OCI-LY1 (cell line): ENCODE measurements around the gene CRISP2.

Experiments used
- H2AFZ ChIP-seq: fragments of 200-600 bp; sonication (generic), shearing (Covaris generic); 2 replicates; pipeline ENCODE4 v1.6.0; 2014; ENCODE audit warnings: antibody characterized with exemption, mild to moderate bottlenecking, low read length
- H3F3A ChIP-seq: fragments of 200-600 bp; sonication (generic), shearing (Covaris generic); 2 replicates; pipeline ENCODE4 v1.6.0; 2014; ENCODE audit warnings: mild to moderate bottlenecking, antibody characterized with exemption, low read length, moderate library complexity; ENCODE audit not compliant: insufficient read depth
- H3K27ac ChIP-seq: fragments of 200-600 bp; sonication (generic); 2 replicates; pipeline ENCODE4 v1.5.1; 2014; ENCODE audit warnings: low read length, mixed run types, mild to moderate bottlenecking, low read depth; ENCODE audit not compliant: poor library complexity, severe bottlenecking
- H3K27me3 ChIP-seq: fragments of 200-600 bp; sonication (generic); 2 replicates; pipeline ENCODE4 v1.6.0; 2014; ENCODE audit warnings: antibody characterized with exemption, mild to moderate bottlenecking, low read length, moderate library complexity; ENCODE audit not compliant: insufficient read depth
- H3K36me3 ChIP-seq: fragments of 200-600 bp; sonication (generic); 2 replicates; pipeline ENCODE4 v1.6.1; 2014; ENCODE audit warnings: mild to moderate bottlenecking, antibody characterized with exemption, low read length, moderate library complexity, mixed read lengths; ENCODE audit not compliant: insufficient read depth
- H3K4me1 ChIP-seq: fragments of 200-600 bp; sonication (generic); 2 replicates; pipeline ENCODE4 v1.5.1; 2014; ENCODE audit warnings: mild to moderate bottlenecking, low read length, moderate library complexity; ENCODE audit not compliant: insufficient read depth, severe bottlenecking
- H3K4me2 ChIP-seq: fragments of 200-600 bp; sonication (generic), shearing (Covaris generic); 2 replicates; pipeline ENCODE4 v1.6.1; 2014; ENCODE audit warnings: low read length
- H3K4me3 ChIP-seq: fragments of 200-600 bp; sonication (generic); 2 replicates; pipeline ENCODE4 v1.5.1; 2014; ENCODE audit warnings: low read length, low read depth, mild to moderate bottlenecking, mixed read lengths; ENCODE audit not compliant: poor library complexity, severe bottlenecking
- H3K79me2 ChIP-seq: fragments of 200-600 bp; shearing (Covaris generic); 2 replicates; pipeline ENCODE4 v1.6.1; 2016; ENCODE audit warnings: mixed run types, low read length, mixed read lengths; ENCODE audit not compliant: insufficient read depth
- H3K9ac ChIP-seq: fragments of 200-600 bp; sonication (generic), shearing (Covaris generic); 2 replicates; pipeline ENCODE4 v1.6.1; 2014; ENCODE audit warnings: mild to moderate bottlenecking, low read length, mixed read lengths
- H3K9me2 ChIP-seq: fragments of 200-600 bp; sonication (generic), shearing (Covaris generic); 2 replicates; pipeline ENCODE4 v1.6.1; 2014; ENCODE audit warnings: low read depth, mild to moderate bottlenecking, low read length, mixed read lengths
- H3K9me3 ChIP-seq: fragments of 200-600 bp; shearing (Covaris generic); 2 replicates; pipeline ENCODE4 v1.6.1; 2014; ENCODE audit warnings: low read length, mixed read lengths
- H4K20me1 ChIP-seq: fragments of 200-600 bp; sonication (generic), shearing (Covaris generic); 2 replicates; pipeline ENCODE4 v1.6.0; 2016; ENCODE audit warnings: mild to moderate bottlenecking, low read length; ENCODE audit not compliant: insufficient read depth
- EZH2 ChIP-seq: fragments of 200-600 bp; sonication (generic), shearing (Covaris generic); IDR thresholded peaks from 2 replicates; pipeline ENCODE4 v1.8.0; 2017; ENCODE audit warnings: borderline replicate concordance, mixed run types, mild to moderate bottlenecking, antibody characterized with exemption, low read length, moderate library complexity, mixed read lengths
- TF ChIP-seq, protein P1 (sequence below): fragments of 200-600 bp; sonication (generic), shearing (Covaris generic); IDR thresholded peaks from 2 replicates; pipeline ENCODE4 v1.5.1; 2017; ENCODE audit warnings: mild to moderate bottlenecking, antibody characterized with exemption, low read length, moderate library complexity, mixed read lengths

Gene CRISP2

GRCh38 chr6:49646130-49646824 lies 67.1 kb downstream of the CRISP2 start:
- no peak overlapping the region for H3K27ac ChIP-seq
- H3K9me2 ChIP-seq, result no peaks in the 10 kb centered on the region
- H3K9ac ChIP-seq, result no peak overlapping the region
- no peak overlapping the region for H2AFZ ChIP-seq
- H3F3A ChIP-seq, result no peaks in the 10 kb centered on the region
- no peak overlapping the region for H3K4me3 ChIP-seq
- no peaks in the 10 kb centered on the region for H3K27me3 ChIP-seq
- no peaks in the 10 kb centered on the region for H4K20me1 ChIP-seq
- no peaks in the 10 kb centered on the region for H3K4me1 ChIP-seq
- H3K9me3 ChIP-seq, result no peaks in the 10 kb centered on the region
- H3K79me2 ChIP-seq, result no peaks in the 10 kb centered on the region
- H3K4me2 ChIP-seq, result no peak overlapping the region
- TF ChIP-seq, protein P1, sequence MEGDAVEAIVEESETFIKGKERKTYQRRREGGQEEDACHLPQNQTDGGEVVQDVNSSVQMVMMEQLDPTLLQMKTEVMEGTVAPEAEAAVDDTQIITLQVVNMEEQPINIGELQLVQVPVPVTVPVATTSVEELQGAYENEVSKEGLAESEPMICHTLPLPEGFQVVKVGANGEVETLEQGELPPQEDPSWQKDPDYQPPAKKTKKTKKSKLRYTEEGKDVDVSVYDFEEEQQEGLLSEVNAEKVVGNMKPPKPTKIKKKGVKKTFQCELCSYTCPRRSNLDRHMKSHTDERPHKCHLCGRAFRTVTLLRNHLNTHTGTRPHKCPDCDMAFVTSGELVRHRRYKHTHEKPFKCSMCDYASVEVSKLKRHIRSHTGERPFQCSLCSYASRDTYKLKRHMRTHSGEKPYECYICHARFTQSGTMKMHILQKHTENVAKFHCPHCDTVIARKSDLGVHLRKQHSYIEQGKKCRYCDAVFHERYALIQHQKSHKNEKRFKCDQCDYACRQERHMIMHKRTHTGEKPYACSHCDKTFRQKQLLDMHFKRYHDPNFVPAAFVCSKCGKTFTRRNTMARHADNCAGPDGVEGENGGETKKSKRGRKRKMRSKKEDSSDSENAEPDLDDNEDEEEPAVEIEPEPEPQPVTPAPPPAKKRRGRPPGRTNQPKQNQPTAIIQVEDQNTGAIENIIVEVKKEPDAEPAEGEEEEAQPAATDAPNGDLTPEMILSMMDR, result no peak
- no peak for TF ChIP-seq EZH2
- no peaks in the 10 kb centered on the region for H3K36me3 ChIP-seq

DNA sequence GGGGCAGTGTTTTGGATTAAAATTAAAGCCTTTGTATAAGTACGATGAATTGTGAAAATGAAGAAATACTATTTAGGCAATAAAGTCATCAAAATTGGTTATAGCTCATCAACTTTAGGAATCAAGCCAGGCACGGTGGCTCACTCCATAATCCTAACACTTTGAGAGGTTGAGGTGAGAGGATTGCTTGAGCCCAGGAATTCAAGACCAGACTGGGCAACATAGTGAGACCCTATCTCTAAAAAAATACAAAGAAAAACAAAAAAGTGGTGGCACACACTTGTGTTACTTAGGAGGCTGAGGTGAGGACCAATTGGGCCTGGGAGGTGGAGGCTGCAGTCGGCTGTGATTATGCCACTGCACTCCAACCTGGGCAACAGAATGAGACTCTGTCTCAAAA lies 68.2 kb downstream of the CRISP2 start:
- H3K9me3 ChIP-seq, result no peaks in the 10 kb centered on the region
- no peak overlapping the region for H3K27ac ChIP-seq
- no peaks in the 10 kb centered on the region for H3K79me2 ChIP-seq
- no peaks in the 10 kb centered on the region for H3K27me3 ChIP-seq
- H3K9me2 ChIP-seq, result no peaks in the 10 kb centered on the region
- TF ChIP-seq, protein P1, result no peak
- no peak for TF ChIP-seq EZH2
- no peak overlapping the region for H3K4me2 ChIP-seq
- no peaks in the 10 kb centered on the region for H3K36me3 ChIP-seq
- no peak overlapping the region for H3K4me3 ChIP-seq
- no peak overlapping the region for H3K9ac ChIP-seq
- no peaks in the 10 kb centered on the region for H4K20me1 ChIP-seq
- H2AFZ ChIP-seq, result no peak overlapping the region
- H3K4me1 ChIP-seq, result no peaks in the 10 kb centered on the region
- no peaks in the 10 kb centered on the region for H3F3A ChIP-seq
